ENCODE measurements around the gene POMT1. TPM values are rescaled to one million over a fixed set of nuclear protein-coding genes. Genes with fewer than 3 reads are reported as not detected.

The POMT1 gene
- total RNA-seq, 2 donors from 2014 or later = 13.7 to 16.4 TPM

DNA sequence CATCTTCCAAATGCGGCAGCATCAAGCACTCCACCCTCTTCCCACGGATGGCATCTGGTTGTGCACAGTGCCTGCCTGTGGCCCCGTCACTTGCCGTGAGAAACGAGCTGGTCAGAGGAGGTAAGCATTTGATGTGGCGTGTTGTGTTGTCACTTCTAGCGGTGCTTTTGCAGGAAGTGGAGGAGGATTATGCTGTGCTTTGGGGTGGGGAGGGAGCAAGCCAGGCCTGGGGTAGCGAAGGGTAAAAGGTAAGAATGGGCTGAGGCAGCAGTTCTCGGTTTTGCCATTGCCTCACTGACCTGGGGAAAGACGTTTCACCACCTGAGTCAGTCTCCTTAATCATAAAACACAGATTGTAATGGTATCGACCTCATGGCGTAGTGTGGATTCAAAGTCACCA is 2.3 kb upstream of the POMT1 start:
- no peak for TF ChIP-seq CTCF (IDR thresholded peaks at IDR 0.05)
- no peak overlapping the region for H3K4me3 ChIP-seq
- peaks cover 0 to 23% of the 10 kb centered on the region in 2 donors for H3K4me1 ChIP-seq
- H3K27ac ChIP-seq = no peak overlapping the region
- H3K36me3 ChIP-seq = peaks cover 40% of the 10 kb centered on the region
- H3K27me3 ChIP-seq = no peaks in the 10 kb centered on the region
- H3K9me3 ChIP-seq = no peaks in the 10 kb centered on the region
- no peak for DNase-seq (ENCODE audit: low spot score)

GRCh38 chr9:131500939-131501541 is 1.7 kb upstream of the POMT1 start:
- no peak overlapping the region for H3K27ac ChIP-seq
- no peak for TF ChIP-seq CTCF (IDR thresholded peaks at IDR 0.05)

GRCh38 chr9:131503626-131504465 is 1.1 kb downstream of the POMT1 start:
- TF ChIP-seq CTCF (IDR thresholded peaks at IDR 0.05) = no peak
- DNase-seq (ENCODE audit: low spot score) = no peak
- Histone ChIP-seq H3K36me3 (peaks cover 8% of the 10 kb centered on the region), H3K9me3 (no peaks in the 10 kb centered on the region), H3K27me3 (no peaks in the 10 kb centered on the region), H3K4me3 (peak overlapping the region; percentile 76 to 91), H3K27ac (peak overlapping the region in 1 of 2 donors; percentile 77), H3K4me1 (peaks cover 0 to 23% of the 10 kb centered on the region in 2 donors)

More at GRCh38 chr9:131500939-131501541, 1.7 kb upstream of the POMT1 start:
- Histone ChIP-seq H3K27me3 (no peaks in the 10 kb centered on the region), H3K4me3 (no peak overlapping the region), H3K36me3 (peaks cover 34% of the 10 kb centered on the region), H3K9me3 (no peaks in the 10 kb centered on the region), H3K4me1 (peaks cover 0 to 23% of the 10 kb centered on the region in 2 donors)
- no peak for DNase-seq (ENCODE audit: low spot score)

DNA sequence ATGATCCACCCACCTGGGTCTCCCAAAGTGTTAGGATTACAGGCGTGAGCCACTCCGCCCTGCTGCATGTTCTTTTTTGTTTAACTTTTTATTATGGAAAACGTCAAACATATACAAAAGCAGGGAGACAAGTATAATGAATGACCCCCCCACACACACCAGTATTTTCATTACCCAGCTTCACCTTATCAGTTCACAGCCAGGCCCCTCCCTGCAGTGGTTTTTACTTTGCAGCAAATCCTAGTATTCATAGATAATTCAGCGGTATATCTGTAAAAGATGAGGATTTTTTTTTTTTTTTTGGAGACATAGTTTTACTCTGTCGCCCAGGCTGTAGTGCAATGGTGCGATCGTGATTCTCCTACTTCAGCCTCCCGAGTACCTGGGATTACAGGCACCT is 2.3 kb downstream of the POMT1 start:
- H3K27me3 ChIP-seq = no peaks in the 10 kb centered on the region
- H3K9me3 ChIP-seq = no peaks in the 10 kb centered on the region
- DNase-seq (ENCODE audit: low spot score) = no peak
- no peak overlapping the region for H3K27ac ChIP-seq
- H3K4me3 ChIP-seq = no peak overlapping the region
- peaks cover 0 to 23% of the 10 kb centered on the region in 2 donors for H3K4me1 ChIP-seq
- TF ChIP-seq CTCF (IDR thresholded peaks at IDR 0.05) = no peak
- peaks cover 6% of the 10 kb centered on the region for H3K36me3 ChIP-seq

- no peaks in the 10 kb centered on the region for H3K27me3 ChIP-seq
- TF ChIP-seq CTCF (IDR thresholded peaks at IDR 0.05) = no peak
- no peak overlapping the region for H3K27ac ChIP-seq
- DNase-seq (ENCODE audit: low spot score) = no peak
- H3K36me3 ChIP-seq = peaks cover 62% of the 10 kb centered on the region
- H3K9me3 ChIP-seq = no peaks in the 10 kb centered on the region
- no peak overlapping the region for H3K4me3 ChIP-seq
- no peaks in the 10 kb centered on the region for H3K4me1 ChIP-seq
These were observed 8.7 kb downstream of the POMT1 start for GRCh38 chr9:131511416-131511815.

Data from right atrium auricular region (tissue), 2 donors.